Effector memory CD4-positive, alpha-beta T cell (primary cell): Measurements from ENCODE around the gene RNF222.

Source experiments
- DNase-seq, 3 donors: peaks; one replicate each; pipeline ENCODE4 v3.0.0-alpha.2; 2020
- H3K27ac ChIP-seq: 2 replicates; pipeline ENCODE4 v1.7.0; 2013; ENCODE audit warnings: mild to moderate bottlenecking, low read length, moderate library complexity; ENCODE audit not compliant: insufficient read depth, poor library complexity, severe bottlenecking
- H3K27me3 ChIP-seq: replicated peaks from 2 replicates; pipeline ENCODE4 v1.7.0; 2013; ENCODE audit warnings: mild to moderate bottlenecking, low read length; ENCODE audit not compliant: insufficient read depth, control insufficient read depth, poor library complexity, severe bottlenecking
- H3K36me3 ChIP-seq: 2 replicates; pipeline ENCODE4 v1.7.0; 2013; ENCODE audit warnings: mild to moderate bottlenecking, low read length, moderate library complexity; ENCODE audit not compliant: control insufficient read depth, insufficient read depth
- H3K4me1 ChIP-seq: 2 replicates; pipeline ENCODE4 v1.7.0; 2013; ENCODE audit warnings: low read length, mild to moderate bottlenecking; ENCODE audit not compliant: control insufficient read depth, insufficient read depth, poor library complexity, severe bottlenecking
- H3K4me3 ChIP-seq: 2 replicates; pipeline ENCODE4 v1.7.0; 2013; ENCODE audit warnings: low read length, low read depth, mild to moderate bottlenecking; ENCODE audit not compliant: insufficient read depth, poor library complexity, severe bottlenecking
- H3K9me3 ChIP-seq: 2 replicates; pipeline ENCODE4 v1.7.0; 2013; ENCODE audit warnings: mild to moderate bottlenecking, low read length, moderate library complexity; ENCODE audit not compliant: control insufficient read depth

Gene RNF222

DNA sequence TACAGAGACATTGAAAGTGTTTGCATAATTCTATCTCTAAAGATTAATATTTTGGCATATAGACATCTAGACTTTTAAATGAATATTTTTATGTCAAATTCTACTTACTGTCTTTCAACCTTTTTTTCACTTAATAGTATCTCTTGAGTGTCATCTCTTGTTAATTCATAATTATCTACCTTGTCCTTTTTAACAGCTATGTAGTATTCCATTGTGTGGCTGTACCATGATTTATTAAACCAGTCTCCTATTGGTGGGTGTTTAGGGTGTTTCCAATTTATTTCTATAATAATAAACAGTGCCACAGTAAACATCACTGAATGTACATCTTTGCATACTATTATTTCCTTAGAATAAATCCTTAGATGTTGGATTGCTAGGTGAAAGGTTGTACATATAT lies 16.3 kb upstream of the RNF222 start:
- Histone ChIP-seq H3K4me1 (peaks cover 7% of the 10 kb centered on the region), H3K36me3 (no peaks in the 10 kb centered on the region), H3K27me3 (peaks cover 4% of the 10 kb centered on the region), H3K4me3 (no peak overlapping the region), H3K9me3 (no peaks in the 10 kb centered on the region), H3K27ac (no peak overlapping the region)
- no peak for DNase-seq

DNA sequence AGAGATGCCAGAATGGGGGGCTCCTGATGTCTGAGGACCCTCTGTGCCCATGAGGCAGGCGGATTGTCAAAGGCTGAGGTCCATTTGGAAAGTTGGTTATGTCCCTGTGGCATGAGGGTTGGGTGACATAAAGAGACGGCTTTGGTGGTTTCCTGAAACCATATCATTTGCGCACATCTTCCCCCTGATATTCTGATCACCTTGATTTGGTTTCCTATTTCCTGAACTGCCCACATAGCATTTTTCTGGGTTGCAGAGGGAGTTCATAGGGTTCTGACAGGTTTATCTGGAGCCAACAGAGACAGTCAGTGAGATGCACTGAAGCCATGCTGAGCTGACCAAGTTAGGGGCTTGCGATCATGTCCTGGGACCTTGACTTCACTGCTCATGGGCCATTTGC lies 15.7 kb upstream of the RNF222 start:
- DNase-seq = no peak
- Histone ChIP-seq H3K9me3 (no peaks in the 10 kb centered on the region), H3K4me3 (no peak overlapping the region), H3K27ac (no peak overlapping the region), H3K27me3 (peaks cover 4% of the 10 kb centered on the region), H3K4me1 (peaks cover 7% of the 10 kb centered on the region), H3K36me3 (no peaks in the 10 kb centered on the region)

DNA sequence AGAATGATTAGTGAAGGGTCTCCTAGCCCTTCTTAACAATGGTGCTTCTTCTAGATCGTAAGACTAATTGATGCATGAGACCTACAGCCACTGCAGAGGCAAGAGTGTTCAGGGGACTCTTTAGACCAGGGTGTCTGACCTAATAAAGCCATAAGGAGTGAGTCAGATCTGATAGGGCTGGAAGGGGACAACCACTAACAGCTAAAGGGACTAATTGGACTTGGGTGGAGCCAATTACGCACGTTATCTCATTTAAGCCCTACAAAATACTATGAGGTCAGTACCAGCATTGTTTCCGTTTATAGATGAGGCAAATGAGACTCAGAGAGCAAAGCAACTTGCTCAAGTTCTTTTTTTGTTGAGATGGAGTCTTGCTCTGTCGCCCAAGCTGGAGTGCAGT lies 14.5 kb upstream of the RNF222 start:
- Histone ChIP-seq H3K27me3 (peaks cover 4% of the 10 kb centered on the region), H3K4me3 (no peak overlapping the region), H3K36me3 (no peaks in the 10 kb centered on the region), H3K4me1 (peaks cover 7% of the 10 kb centered on the region), H3K27ac (no peak overlapping the region), H3K9me3 (no peaks in the 10 kb centered on the region)
- no peak for DNase-seq

DNA sequence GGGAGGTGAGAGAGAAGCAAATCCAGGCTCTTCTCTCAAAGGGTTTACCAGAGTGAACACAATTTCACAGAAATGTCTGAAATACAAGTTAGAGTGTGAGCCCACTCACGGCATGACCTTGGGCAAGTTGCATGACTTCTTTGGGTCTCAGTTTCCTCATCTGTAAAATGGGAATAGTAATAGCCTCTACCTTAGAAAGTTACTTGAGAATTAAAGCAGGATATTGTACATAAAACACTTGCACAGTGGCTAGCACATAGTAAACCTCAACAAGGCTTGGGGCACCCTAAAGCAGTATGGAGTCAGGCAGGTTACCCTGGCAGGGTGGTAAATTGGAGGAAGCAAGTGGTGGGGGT lies 13.2 kb upstream of the RNF222 start:
- H3K27me3 ChIP-seq = peaks cover 4% of the 10 kb centered on the region
- H3K9me3 ChIP-seq = no peaks in the 10 kb centered on the region
- H3K4me1 ChIP-seq = peaks cover 7% of the 10 kb centered on the region
- no peak overlapping the region for H3K4me3 ChIP-seq
- no peaks in the 10 kb centered on the region for H3K36me3 ChIP-seq
- H3K27ac ChIP-seq = no peak overlapping the region
- no peak for DNase-seq

GRCh38 chr17:8409966-8410882 lies 12.6 kb upstream of the RNF222 start:
- Histone ChIP-seq H3K4me3 (no peak overlapping the region), H3K27me3 (peaks cover 4% of the 10 kb centered on the region), H3K9me3 (no peaks in the 10 kb centered on the region), H3K27ac (no peak overlapping the region), H3K36me3 (no peaks in the 10 kb centered on the region), H3K4me1 (peaks cover 7% of the 10 kb centered on the region)
- peak; percentile 49 to 74 (median 56) for DNase-seq

- peaks cover 4% of the 10 kb centered on the region for H3K27me3 ChIP-seq
- no peaks in the 10 kb centered on the region for H3K36me3 ChIP-seq
- no peak overlapping the region for H3K4me3 ChIP-seq
- H3K4me1 ChIP-seq = peaks cover 5% of the 10 kb centered on the region
- H3K9me3 ChIP-seq = no peaks in the 10 kb centered on the region
- no peak overlapping the region for H3K27ac ChIP-seq
- no peak for DNase-seq
Observed at GRCh38 chr17:8408371-8408770, 10.7 kb upstream of the RNF222 start.

DNA sequence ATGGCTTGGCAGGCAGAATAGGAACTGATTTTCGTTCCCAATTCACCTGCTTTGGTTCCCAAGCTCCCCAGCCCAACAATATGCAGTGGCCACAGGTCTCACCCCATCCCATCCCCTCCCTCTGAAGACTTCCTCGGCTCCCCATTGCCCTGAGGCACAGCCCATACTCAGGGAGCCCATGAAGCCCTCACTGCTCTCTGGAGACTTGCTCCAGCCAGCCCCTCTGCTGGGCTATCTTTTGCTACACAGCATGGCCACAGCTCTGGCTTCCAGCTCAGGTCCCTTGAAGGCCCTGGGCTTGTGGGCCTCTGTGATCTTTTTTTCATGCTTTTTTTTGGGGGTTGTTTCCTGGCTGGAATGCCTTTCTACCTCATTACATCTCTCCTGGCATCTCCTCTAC lies 8.5 kb upstream of the RNF222 start:
- DNase-seq = no peak
- Histone ChIP-seq H3K27ac (no peak overlapping the region), H3K36me3 (no peaks in the 10 kb centered on the region), H3K27me3 (peaks cover 8% of the 10 kb centered on the region), H3K4me3 (no peak overlapping the region), H3K9me3 (no peaks in the 10 kb centered on the region), H3K4me1 (no peaks in the 10 kb centered on the region)

DNA sequence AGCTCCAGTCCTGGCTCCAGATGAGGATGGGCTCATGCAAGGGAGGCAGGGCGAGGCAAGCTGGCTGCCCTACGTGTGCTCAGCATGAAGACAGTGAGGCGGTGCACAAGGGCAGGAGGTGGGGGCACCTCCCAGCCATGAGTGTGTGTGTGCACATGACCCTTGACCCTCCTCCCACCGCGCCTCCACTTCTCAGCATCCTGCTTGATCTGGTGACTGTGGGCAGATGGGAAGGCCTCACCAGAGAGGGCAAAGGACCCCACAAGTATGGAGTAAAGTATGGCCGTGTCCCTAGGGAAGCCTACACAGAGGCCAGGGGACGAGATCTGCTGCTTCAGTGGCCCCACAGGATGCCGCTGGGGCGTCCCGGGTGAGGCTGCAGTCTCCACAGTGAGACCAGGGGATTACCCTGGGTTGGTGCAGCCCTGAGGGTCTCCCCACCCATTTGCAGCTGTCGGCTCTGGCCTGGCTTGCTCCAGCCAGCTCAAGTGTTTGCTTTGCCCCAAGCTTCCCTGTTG lies 7.9 kb upstream of the RNF222 start:
- H3K4me1 ChIP-seq = no peaks in the 10 kb centered on the region
- H3K4me3 ChIP-seq = no peak overlapping the region
- H3K27ac ChIP-seq = no peak overlapping the region
- H3K9me3 ChIP-seq = no peaks in the 10 kb centered on the region
- no peaks in the 10 kb centered on the region for H3K36me3 ChIP-seq
- no peak for DNase-seq
- H3K27me3 ChIP-seq = peaks cover 8% of the 10 kb centered on the region

DNA sequence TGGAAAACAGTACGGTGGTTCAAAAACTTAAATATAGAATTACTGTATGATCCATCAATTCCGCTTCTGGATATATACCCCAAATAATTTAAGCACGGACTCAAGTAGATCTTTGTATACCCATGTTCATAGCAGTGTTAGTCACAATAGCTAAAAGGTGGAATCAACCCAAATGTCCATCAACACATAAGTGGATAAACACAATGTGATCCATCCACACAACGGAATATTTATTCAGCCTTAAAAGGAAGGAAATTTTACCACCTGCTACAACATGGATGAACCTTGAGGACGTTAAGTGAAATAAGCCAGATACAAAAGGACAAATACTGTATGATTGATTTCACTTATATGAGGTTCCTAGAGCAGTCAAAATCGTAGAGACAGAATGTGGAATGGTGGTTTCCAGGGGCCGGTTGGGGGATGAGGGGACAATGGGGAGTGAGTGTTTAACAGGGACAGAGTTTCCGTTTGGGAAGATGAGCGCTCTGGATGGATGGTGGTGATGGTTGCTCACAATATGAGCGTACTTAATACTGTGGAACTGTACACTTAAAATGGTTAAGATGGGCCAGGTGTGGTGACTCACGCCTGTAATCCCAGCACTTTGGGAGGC lies 5.4 kb upstream of the RNF222 start:
- DNase-seq = no peak
- no peaks in the 10 kb centered on the region for H3K4me1 ChIP-seq
- no peaks in the 10 kb centered on the region for H3K36me3 ChIP-seq
- peaks cover 4% of the 10 kb centered on the region for H3K27me3 ChIP-seq
- H3K9me3 ChIP-seq = no peaks in the 10 kb centered on the region
- H3K4me3 ChIP-seq = no peak overlapping the region
- no peak overlapping the region for H3K27ac ChIP-seq

DNA sequence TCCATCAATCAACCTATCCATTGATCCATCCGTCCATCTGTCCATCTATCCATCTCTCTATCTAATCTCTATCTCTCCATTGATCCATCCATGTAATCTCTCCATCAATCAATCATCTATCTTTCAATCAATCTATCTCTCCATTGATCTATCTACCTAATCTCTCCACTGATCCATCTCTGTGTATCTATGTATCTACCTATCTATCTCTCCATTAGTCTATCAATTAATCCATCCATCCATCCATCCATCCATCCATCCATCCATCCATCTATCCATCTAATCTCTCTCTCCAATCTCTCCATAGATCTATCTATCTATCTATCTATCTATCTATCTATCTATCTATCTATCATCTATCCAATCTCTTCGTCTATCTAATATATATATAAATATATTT lies 3.5 kb upstream of the RNF222 start:
- Histone ChIP-seq H3K27ac (no peak overlapping the region), H3K27me3 (peaks cover 4% of the 10 kb centered on the region)
- DNase-seq = no peak

More for the DNA sequence above, 3.5 kb upstream of the RNF222 start:
- Histone ChIP-seq H3K4me1 (no peaks in the 10 kb centered on the region), H3K9me3 (no peaks in the 10 kb centered on the region), H3K36me3 (no peaks in the 10 kb centered on the region), H3K4me3 (no peak overlapping the region)
